NCI-H146 treated with DMSO at 0.1 percent for 48 hours (cell line): ENCODE data around the gene EFCAB12.
"Not testable (repeated sequence)": the region's sequence is repeated elsewhere in the genome, so short reads cannot be mapped to it uniquely, and the experiment has no call there.

ENCODE experiments used
- DNase-seq: peaks from one replicate; lab custom pipeline; 2025; ENCODE audit not compliant: unreplicated experiment; lab: John Stamatoyannopoulos, UW

EFCAB12 gene

GRCh38 chr3:129421988-129422745, 6.3 kb downstream of the EFCAB12 start:
- DNase-seq: no peak

GRCh38 chr3:129421236-129421883, 7.1 kb downstream of the EFCAB12 start:
- DNase-seq: no peak

- no peak for DNase-seq
Measured at GRCh38 chr3:129419476-129419875, 9.0 kb downstream of the EFCAB12 start.

- no peak for DNase-seq
Measured at GRCh38 chr3:129418041-129418973, 10.1 kb downstream of the EFCAB12 start.

DNA sequence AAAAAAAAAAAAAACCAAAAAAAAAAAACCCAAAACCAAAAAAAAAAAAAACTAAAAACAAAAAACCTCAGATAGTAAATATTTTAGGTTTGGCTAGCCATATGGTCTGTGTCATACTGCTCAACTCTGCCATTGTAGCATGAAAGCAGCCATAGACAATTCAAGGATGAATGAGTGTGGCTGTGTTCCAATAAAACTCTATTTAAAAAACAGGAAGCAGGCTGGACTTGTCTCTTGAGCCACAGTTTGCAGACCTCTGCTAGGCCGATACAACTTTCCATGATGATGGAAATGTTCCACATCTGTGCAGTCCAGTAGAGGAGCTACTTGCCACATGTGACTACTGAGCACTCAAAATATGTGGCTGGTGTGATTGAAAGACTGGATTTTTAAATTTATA, 11.1 kb downstream of the EFCAB12 start:
- no peak for DNase-seq

DNA sequence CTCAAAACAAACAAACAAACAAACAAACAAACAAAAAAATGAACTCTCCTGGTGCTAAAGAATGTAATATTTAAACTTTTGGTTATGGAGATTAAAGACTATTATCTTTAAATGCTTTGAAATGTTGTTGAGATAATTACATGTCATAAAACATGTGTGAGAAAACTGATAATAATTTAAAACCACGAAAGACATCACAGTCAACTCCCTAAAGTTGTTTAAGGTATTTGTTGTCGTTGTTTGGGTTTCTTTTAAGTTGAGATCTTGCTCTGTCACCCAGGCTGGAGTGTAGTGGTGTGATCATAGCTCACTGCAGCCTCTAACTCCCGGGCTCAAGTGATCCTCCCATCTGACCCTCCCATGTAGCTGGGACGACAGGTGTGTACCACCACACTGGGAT, 12.0 kb downstream of the EFCAB12 start:
- no peak for DNase-seq

GRCh38 chr3:129415830-129416229, 12.6 kb downstream of the EFCAB12 start:
- DNase-seq: no peak

GRCh38 chr3:129415378-129415777, 13.1 kb downstream of the EFCAB12 start:
- DNase-seq: no peak

GRCh38 chr3:129413687-129414506, 14.5 kb downstream of the EFCAB12 start:
- no peak for DNase-seq

GRCh38 chr3:129413238-129413637, 15.2 kb downstream of the EFCAB12 start:
- DNase-seq: not testable (repeated sequence)

DNA sequence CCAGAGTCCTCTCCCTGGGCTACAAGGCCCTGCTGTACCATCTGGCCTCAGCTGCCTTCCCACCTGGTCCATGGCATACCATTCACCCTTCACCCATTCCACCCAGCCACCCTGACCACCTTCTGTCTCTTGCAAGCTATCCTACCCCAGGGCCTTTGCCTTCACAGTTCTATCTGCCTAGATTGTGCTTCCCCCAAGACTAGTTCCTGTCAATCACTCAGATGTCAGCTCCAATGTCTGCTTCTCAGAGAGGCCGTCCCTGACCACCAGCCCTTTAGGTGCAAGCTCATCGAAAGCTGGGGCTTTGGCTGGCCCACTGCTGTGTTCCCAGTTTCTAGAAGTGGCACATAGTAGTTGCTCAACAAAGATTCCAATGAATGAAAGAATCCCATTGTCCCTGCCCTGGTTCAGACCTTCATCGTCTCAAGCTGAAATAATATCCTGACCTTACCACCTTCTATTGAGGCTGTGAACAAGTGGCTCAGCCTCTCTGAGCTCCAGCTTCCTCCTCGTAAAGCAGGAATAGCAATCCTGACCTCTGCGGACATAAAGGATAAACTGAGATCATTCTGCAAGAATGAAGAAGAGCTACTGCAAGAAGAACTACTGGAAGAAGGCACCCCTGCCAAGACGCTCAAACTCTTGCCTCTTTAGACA, 15.8 kb downstream of the EFCAB12 start:
- DNase-seq: no peak

DNA sequence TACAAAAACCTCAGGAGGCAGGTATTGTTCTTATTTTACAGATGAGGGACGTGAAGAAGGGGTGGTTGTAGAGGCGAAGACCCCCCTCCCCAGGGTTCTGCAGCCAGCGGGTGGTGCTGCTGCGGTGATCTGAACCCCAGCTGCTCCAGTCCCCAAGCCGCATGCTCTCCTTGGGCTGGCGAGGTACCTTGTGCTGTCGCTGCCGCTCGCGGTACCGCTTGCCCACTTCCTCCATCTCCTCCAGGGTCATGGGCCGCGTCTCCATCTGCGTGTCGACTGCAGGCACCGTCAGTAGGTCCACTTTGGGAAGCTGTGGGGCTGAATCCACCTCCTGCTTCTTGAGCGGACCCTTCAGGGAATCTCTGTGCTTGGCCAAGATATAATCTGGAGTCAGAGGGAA, 17.5 kb downstream of the EFCAB12 start:
- DNase-seq: no peak

DNA sequence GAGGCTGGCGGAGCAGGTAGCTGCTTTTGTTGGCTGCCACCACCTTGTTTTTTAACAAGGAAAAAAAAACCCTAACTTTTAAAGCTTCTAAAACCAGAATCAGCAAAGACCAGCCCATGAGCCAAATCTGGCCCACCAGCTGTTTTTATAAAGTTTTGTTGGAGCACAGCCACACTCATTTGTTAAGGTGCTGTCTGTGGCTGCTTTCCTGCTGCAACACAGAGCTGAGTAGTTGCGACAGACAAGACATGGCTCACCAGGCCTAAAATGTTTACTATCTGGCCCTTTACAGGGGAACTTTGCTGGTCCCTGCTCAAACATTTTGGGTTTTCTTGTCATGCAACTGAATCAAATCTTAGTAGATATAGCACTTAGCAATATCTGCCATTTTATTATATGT, 18.9 kb downstream of the EFCAB12 start:
- no peak for DNase-seq

DNA sequence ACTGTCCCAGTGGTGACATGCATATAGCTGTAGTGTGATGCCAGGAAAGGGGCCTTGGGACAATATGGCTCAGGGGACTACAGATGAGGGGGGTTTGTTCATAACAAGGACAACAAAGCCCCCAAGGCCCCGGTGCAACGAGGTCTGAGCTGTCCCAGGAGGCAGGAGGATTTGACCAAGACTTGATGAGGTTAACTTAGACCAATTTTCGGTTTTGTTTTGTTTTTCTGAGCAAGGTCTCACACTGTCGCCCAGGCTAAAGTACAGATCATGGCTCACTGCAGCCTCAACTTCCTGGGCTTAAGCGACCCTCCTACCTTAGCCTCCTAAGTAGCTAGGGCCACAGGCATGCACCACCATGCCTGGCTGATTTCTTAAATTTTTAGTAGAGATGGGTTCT, 23.8 kb downstream of the EFCAB12 start:
- DNase-seq: no peak

DNA sequence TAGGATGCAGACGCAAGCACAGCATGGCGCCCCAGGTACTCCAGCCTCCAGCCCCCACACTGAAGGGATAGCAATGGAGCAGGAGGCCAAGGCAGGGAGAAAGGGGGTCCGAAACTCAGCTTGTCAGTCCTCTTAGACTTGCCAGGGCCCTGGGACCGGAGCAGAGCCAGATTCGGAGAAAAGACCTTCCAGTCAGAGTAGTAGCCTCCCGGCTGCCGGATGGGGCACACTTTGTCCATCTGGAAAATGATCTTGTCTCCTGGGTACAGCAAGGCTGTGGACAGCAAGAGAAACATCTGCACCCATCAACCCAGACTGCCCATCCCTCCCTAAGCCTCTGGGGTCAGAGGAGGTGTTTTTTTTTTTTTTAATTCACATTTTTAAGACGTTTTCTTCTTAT, 24.3 kb downstream of the EFCAB12 start:
- DNase-seq: no peak

DNA sequence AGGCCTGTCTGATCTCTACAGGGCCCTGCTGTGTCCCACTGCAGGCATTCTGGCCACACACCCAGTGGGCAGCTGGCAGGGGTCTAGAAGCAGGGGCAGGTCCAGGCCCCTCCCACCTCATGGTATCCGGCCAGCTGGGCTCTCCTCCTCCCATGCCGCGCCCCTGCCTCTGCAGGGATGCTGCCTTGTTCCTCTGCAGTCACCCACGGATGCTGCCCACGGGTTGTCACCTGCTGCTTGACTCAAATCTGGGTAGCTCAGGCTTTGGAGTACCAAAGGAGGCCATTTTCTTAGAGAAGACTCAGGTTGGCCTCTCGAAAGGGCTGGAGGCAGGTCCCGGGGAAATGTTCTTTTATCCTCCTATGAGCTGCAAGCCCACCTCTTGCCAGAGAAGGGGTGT, 25.0 kb downstream of the EFCAB12 start:
- no peak for DNase-seq

GRCh38 chr3:129402616-129403015, 25.8 kb downstream of the EFCAB12 start:
- DNase-seq: no peak

DNA sequence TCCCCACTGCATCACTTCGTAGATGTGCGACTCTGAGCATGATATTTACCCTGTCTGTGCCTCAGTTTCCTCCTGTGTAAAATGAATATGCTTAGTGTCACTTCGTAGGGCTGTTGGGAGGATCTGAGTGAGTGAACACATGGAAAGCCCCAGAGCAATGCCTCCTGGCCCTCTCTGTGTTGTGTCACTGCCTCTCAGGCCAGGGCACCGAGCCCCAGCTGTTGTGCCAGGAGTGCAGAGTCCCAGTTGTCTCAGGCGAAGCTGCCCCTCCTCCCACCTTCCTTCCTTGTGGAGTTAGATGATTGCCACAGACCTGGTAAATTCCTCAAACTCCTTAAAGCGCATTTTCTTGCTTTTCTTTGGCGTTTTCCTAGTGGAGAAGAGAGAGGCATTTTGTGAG, 26.2 kb downstream of the EFCAB12 start:
- DNase-seq: no peak

GRCh38 chr3:129399895-129400357, 28.5 kb downstream of the EFCAB12 start:
- DNase-seq: no peak
